ENCODE results near the gene C19orf18. TPM values are rescaled to one million over a fixed set of nuclear protein-coding genes. Genes with fewer than 3 reads are reported as not detected.

The C19orf18 gene
- 0.13 and 0.15 TPM in 2 replicates for polyA plus RNA-seq (2011; rRNA removed)
- not detected in 2 replicates for polyA plus RNA-seq (2012; cell fraction: cytosol; rRNA removed)
- polyA plus RNA-seq (2012; cell fraction: nucleus; rRNA removed): not detected in 2 replicates
- polyA plus RNA-seq (2017; fragmentation: RNase III; extraction: RNeasy Plus Mini Kit Qiagen cat#74134 plus additional on column Dnase treatment): 0.17 to 0.25 TPM in 2 of 3 replicates, not detected in the other
- not detected in 2 replicates for polyA minus RNA-seq (2011; rRNA and poly(A)+ RNA removed)

DNA sequence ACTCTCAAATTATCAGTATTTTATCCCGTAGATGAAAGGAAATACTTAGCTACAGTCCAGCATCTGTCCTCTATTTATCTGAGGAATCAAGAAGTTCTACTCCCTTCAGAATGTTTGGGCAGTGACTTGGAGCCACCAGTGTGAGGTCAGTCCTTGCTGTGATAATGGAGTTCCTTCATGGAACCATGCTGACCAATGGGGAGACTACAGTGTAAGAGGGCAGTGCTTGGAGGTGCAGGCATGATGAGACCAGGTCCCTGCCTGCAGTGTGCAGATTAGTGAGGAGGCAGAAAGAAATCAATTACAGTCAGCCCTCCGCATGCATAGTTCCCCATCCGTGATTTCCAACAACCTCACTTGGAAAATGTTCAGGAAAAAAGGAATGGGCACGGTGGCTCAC is at the start of gene C19orf18:
Gene C19orf18, minus strand, starts transcription at position 101 of the 400 bp plus-strand sequence. CDS start 102 bp downstream, outside the sequence.
- DNase-seq (ENCODE audit: low read depth in 1 of 2, low spot score in 1 of 2): no peak
- no peaks in the 10 kb centered on the region for H3K4me1 ChIP-seq

DNA sequence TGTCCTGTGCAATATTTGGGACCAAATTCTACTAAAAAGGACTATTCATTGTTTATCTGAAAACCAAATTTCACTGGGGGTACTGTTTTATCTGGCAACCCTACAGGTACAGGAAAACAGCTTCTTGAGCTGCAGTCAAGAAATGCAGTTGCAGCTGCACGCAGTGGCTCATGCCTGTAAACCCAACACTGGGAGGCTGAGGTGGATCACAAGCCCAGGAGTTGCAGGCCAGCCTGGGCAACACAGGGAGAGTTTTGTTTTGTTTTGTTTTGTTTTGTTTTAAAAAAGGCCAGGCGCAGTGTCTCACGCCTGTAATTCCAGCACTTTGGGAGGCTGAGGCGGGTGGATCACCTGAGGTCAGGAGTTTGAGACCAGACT is 47.9 kb upstream of the C19orf18 start:
- ATAC-seq: no peak
- Histone ChIP-seq H3K27ac (no peak overlapping the region), H3K9me3 (peaks cover 88% of the 10 kb centered on the region), H3K4me3 (no peak overlapping the region), H3K4me1 (no peaks in the 10 kb centered on the region), H3K4me2 (no peak overlapping the region)
- DNase-seq (ENCODE audit: low read depth in 1 of 2, low spot score in 1 of 2): no peak
- FAIRE-seq: no peak
- ChIA-PET POLR2A (no interaction called here), CTCF (interaction anchor here (1.5 kb wide), 1 partner anchor 11 kb away, joined by 4 read pairs; no protein-coding TSS in a partner anchor)
- 39% methylated on average over 4 of the region's 4 CpGs for WGBS (ENCODE audit: missing lambda C conversion rate)
- TF ChIP-seq CEBPB (IDR thresholded peaks at IDR 0.05): no peak
- no peak for TF ChIP-seq ESRRA (IDR thresholded peaks at IDR 0.05; ENCODE audit: borderline replicate concordance, low read length)
- TF ChIP-seq, protein P1, sequence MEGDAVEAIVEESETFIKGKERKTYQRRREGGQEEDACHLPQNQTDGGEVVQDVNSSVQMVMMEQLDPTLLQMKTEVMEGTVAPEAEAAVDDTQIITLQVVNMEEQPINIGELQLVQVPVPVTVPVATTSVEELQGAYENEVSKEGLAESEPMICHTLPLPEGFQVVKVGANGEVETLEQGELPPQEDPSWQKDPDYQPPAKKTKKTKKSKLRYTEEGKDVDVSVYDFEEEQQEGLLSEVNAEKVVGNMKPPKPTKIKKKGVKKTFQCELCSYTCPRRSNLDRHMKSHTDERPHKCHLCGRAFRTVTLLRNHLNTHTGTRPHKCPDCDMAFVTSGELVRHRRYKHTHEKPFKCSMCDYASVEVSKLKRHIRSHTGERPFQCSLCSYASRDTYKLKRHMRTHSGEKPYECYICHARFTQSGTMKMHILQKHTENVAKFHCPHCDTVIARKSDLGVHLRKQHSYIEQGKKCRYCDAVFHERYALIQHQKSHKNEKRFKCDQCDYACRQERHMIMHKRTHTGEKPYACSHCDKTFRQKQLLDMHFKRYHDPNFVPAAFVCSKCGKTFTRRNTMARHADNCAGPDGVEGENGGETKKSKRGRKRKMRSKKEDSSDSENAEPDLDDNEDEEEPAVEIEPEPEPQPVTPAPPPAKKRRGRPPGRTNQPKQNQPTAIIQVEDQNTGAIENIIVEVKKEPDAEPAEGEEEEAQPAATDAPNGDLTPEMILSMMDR (IDR thresholded peaks at IDR 0.05): no peak
- TF ChIP-seq, protein P2, sequence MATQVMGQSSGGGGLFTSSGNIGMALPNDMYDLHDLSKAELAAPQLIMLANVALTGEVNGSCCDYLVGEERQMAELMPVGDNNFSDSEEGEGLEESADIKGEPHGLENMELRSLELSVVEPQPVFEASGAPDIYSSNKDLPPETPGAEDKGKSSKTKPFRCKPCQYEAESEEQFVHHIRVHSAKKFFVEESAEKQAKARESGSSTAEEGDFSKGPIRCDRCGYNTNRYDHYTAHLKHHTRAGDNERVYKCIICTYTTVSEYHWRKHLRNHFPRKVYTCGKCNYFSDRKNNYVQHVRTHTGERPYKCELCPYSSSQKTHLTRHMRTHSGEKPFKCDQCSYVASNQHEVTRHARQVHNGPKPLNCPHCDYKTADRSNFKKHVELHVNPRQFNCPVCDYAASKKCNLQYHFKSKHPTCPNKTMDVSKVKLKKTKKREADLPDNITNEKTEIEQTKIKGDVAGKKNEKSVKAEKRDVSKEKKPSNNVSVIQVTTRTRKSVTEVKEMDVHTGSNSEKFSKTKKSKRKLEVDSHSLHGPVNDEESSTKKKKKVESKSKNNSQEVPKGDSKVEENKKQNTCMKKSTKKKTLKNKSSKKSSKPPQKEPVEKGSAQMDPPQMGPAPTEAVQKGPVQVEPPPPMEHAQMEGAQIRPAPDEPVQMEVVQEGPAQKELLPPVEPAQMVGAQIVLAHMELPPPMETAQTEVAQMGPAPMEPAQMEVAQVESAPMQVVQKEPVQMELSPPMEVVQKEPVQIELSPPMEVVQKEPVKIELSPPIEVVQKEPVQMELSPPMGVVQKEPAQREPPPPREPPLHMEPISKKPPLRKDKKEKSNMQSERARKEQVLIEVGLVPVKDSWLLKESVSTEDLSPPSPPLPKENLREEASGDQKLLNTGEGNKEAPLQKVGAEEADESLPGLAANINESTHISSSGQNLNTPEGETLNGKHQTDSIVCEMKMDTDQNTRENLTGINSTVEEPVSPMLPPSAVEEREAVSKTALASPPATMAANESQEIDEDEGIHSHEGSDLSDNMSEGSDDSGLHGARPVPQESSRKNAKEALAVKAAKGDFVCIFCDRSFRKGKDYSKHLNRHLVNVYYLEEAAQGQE (IDR thresholded peaks at IDR 0.05): no peak
- TF ChIP-seq, protein P3, sequence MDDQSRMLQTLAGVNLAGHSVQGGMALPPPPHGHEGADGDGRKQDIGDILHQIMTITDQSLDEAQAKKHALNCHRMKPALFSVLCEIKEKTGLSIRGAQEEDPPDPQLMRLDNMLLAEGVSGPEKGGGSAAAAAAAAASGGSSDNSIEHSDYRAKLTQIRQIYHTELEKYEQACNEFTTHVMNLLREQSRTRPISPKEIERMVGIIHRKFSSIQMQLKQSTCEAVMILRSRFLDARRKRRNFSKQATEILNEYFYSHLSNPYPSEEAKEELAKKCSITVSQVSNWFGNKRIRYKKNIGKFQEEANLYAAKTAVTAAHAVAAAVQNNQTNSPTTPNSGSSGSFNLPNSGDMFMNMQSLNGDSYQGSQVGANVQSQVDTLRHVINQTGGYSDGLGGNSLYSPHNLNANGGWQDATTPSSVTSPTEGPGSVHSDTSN (IDR thresholded peaks at IDR 0.05): no peak
- TF ChIP-seq ZSCAN20 (CRISPR knock-in tag; IDR thresholded peaks at IDR 0.05): no peak
- TF ChIP-seq MAFK (IDR thresholded peaks at IDR 0.05; ENCODE audit: partially characterized antibody): no peak
- no peak for TF ChIP-seq SREBF2 (IDR thresholded peaks at IDR 0.05)

More for the DNA sequence above, at the start of gene C19orf18:
- no peak for TF ChIP-seq ZNF302 (CRISPR knock-in tag; IDR thresholded peaks at IDR 0.05)
- H3K4me2 ChIP-seq: no peak within 1 kb of the TSS
- WGBS (ENCODE audit: missing lambda C conversion rate): 62% methylated on average over 4 of the region's 4 CpGs
- ATAC-seq (no peak), FAIRE-seq (no peak)
- no peak within 1 kb of the TSS for H3K4me3 ChIP-seq
- CTCF ChIA-PET: no interaction called here
- POLR2A ChIA-PET: no interaction called here
- peaks cover 93% of the 10 kb centered on the region for H3K9me3 ChIP-seq
- H3K27ac ChIP-seq: no peak within 1 kb of the TSS

DNA sequence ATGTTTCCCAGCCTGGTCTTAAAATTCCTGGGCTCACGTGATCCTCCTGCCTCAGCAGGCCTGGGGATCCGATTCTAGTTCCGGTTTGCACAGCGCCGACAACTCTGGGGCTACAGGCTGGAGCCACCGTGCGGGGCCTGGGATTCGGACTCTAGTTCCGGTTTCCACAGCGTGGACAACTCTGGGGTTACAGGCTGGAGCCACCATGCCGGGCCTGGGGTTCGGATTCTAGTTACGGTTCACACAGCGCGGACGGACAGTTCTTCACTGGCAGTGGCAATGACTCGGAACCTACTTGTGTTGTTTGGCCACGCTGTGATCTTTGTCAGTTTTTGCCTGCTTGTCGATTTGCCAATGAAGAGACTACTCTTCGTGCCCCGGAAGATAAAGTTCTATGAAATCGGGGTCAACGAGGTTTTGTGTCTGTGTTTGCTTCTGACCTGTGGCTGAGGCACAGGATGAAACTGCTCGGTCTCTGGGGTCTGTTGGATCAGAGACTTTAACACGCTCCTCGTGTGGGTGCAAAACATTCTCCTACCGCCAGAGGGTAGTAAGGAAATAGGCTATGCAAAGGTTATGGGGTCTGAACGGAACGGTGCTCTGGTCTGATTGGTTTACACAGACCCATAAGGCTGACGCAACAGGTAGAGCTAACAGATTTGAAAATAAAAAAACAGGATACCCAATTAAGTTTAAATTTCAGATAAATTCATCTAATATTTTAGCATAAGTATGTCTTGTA is 47.4 kb upstream of the C19orf18 start:
- peak in 1 of 2 experiments; percentile 45; a peak in 2 of 5 replicates for TF ChIP-seq RAD21 (conservative IDR thresholded peaks at IDR 0.05 in 1 of 2, IDR thresholded peaks at IDR 0.05 in 1 of 2)
- no peak for TF ChIP-seq EP300 (IDR thresholded peaks at IDR 0.05)
- Histone ChIP-seq H3K4me3 (no peak overlapping the region), H3K9me3 (peaks cover 89% of the 10 kb centered on the region), H3K4me2 (no peak overlapping the region), H3K27ac (no peak overlapping the region), H3K4me1 (no peaks in the 10 kb centered on the region)
- DNase-seq (ENCODE audit: low read depth in 1 of 2, low spot score in 1 of 2) (peak; percentile 18 to 55), FAIRE-seq (no peak), ATAC-seq (peak in 1 of 2 experiments; percentile 71; a peak in 3 of 6 replicates)
- POLR2A ChIA-PET: no interaction called here
- WGBS (ENCODE audit: missing lambda C conversion rate): 53% methylated on average over 30 of the region's 30 CpGs
- CTCF ChIA-PET: interaction anchor here (1.5 kb wide), 1 partner anchor 10 kb away, joined by 4 read pairs; no protein-coding TSS in a partner anchor

All from A549 (cell line).